CD14-positive monocyte (primary cell): ENCODE data around the gene PNKD. TPM values are rescaled to one million over a fixed set of nuclear protein-coding genes. Genes with fewer than 3 reads are reported as not detected.
A peak's percentile ranks its signal among the peaks of the same experiment; 100 is the strongest.

Experiments used
- DNase-seq, 3 donors: peaks; one replicate each; pipeline ENCODE4 v3.0.0-alpha.2; 2011 to 2022
- H2AFZ ChIP-seq: 2 replicates; pipeline ENCODE4 v1.6.0; 2012; ENCODE audit warnings: mild to moderate bottlenecking, low read depth, low read length, inconsistent platforms; ENCODE audit not compliant: insufficient read depth, poor library complexity, severe bottlenecking
- H3K27ac ChIP-seq, 2 donors: 1 replicate in 1 of 2; 2 replicates in 1 of 2; pipeline ENCODE4 v1.5.1; 2012 to 2013; ENCODE audit warnings: low read length in 2 of 2, control low read depth in 1 of 2, inconsistent platforms in 1 of 2, low read depth in 1 of 2, mild to moderate bottlenecking in 1 of 2
- H3K27me3 ChIP-seq, 2 donors: one replicate each; pipeline versions ENCODE4 v1.6.0 to v1.6.1; 2011 to 2013; ENCODE audit warnings: low read length in 2 of 2; ENCODE audit not compliant: control insufficient read depth in 2 of 2, insufficient read depth in 2 of 2
- H3K36me3 ChIP-seq, 2 donors: replicated peaks in 1 of 2; 1 replicate in 1 of 2; 2 replicates in 1 of 2; pipeline versions ENCODE4 v1.5.1 to v1.6.1; 2012 to 2013; ENCODE audit warnings: low read length in 2 of 2, control low read depth in 1 of 2, inconsistent platforms in 1 of 2, mild to moderate bottlenecking in 1 of 2; ENCODE audit not compliant: insufficient read depth in 2 of 2, control insufficient read depth in 1 of 2
- H3K4me1 ChIP-seq, 2 donors: 1 replicate in 1 of 2; 2 replicates in 1 of 2; pipeline versions ENCODE4 v1.5.1 to v1.6.1; 2012 to 2013; ENCODE audit warnings: low read length in 2 of 2, control low read depth in 1 of 2, inconsistent platforms in 1 of 2, mild to moderate bottlenecking in 1 of 2, moderate library complexity in 1 of 2; ENCODE audit not compliant: insufficient read depth in 2 of 2, control insufficient read depth in 1 of 2
- H3K4me2 ChIP-seq: replicated peaks from 2 replicates; pipeline ENCODE3; 2012; ENCODE audit warnings: low read length, moderate library complexity, mild to moderate bottlenecking; ENCODE audit not compliant: poor library complexity, severe bottlenecking; ENCODE audit errors: extremely low read depth
- H3K4me3 ChIP-seq, 3 experiments: fragments of 200-600 bp in 1 of 3; sonication (generic) in 1 of 3; replicated peaks in 1 of 3; 1 replicate in 2 of 3; 2 replicates in 1 of 3; pipeline ENCODE4 v1.5.1; 2011 to 2013; ENCODE audit warnings: low read length in 3 of 3, mild to moderate bottlenecking in 3 of 3, control low read depth in 2 of 3, low read depth in 2 of 3, inconsistent platforms in 1 of 3, moderate library complexity in 1 of 3
- H3K79me2 ChIP-seq: 2 replicates; pipeline ENCODE4 v1.6.0; 2012; ENCODE audit warnings: mild to moderate bottlenecking, control low read depth, inconsistent platforms, low read length, moderate library complexity; ENCODE audit not compliant: insufficient read depth
- H3K9ac ChIP-seq: 2 replicates; pipeline ENCODE4 v1.6.0; 2017; ENCODE audit warnings: low read length, mild to moderate bottlenecking; ENCODE audit not compliant: insufficient read depth, poor library complexity, severe bottlenecking
- H3K9me3 ChIP-seq, 2 donors: replicated peaks in 1 of 2; 1 replicate in 1 of 2; 2 replicates in 1 of 2; pipeline versions ENCODE4 v1.5.1 to v1.6.1; 2012 to 2013; ENCODE audit warnings: low read length in 2 of 2, control low read depth in 1 of 2; ENCODE audit not compliant: control insufficient read depth in 1 of 2, insufficient read depth in 1 of 2
- H4K20me1 ChIP-seq: 2 replicates; pipeline ENCODE4 v1.6.0; 2012; ENCODE audit warnings: mild to moderate bottlenecking, low read length, control low read depth, moderate library complexity; ENCODE audit not compliant: insufficient read depth
- H3K27ac Mint-ChIP-seq, 7 donors: one replicate each; pipeline ENCODE4 v1.8.0; 2020; ENCODE audit warnings: mild to moderate bottlenecking in 7 of 7, mixed read lengths in 7 of 7, moderate library complexity in 6 of 7, inconsistent platforms in 2 of 7
- H3K27me3 Mint-ChIP-seq, 3 donors: one replicate each; pipeline ENCODE4 v1.8.0; 2021 to 2022; ENCODE audit warnings: low read depth in 3 of 3, mild to moderate bottlenecking in 3 of 3, mixed read lengths in 3 of 3, moderate library complexity in 3 of 3, inconsistent platforms in 1 of 3
- H3K36me3 Mint-ChIP-seq, 2 donors: one replicate each; pipeline ENCODE4 v1.8.0; 2020; ENCODE audit warnings: mixed read lengths in 2 of 2, inconsistent platforms in 1 of 2, mild to moderate bottlenecking in 1 of 2
- H3K4me1 Mint-ChIP-seq: one replicate; pipeline ENCODE4 v1.8.0; 2020; ENCODE audit warnings: mild to moderate bottlenecking, mixed read lengths
- H3K4me3 Mint-ChIP-seq, 2 donors: one replicate each; pipeline ENCODE4 v1.8.0; 2020; ENCODE audit warnings: mild to moderate bottlenecking in 2 of 2, mixed read lengths in 2 of 2, moderate library complexity in 1 of 2
- H3K9me3 Mint-ChIP-seq, 7 donors: one replicate each; pipeline ENCODE4 v1.8.0; 2020 to 2022; ENCODE audit warnings: mixed read lengths in 7 of 7, mild to moderate bottlenecking in 6 of 7, moderate library complexity in 6 of 7, inconsistent platforms in 2 of 7
- CTCF ChIP-seq: fragments of 200-600 bp; IDR thresholded peaks from one replicate; pipeline ENCODE4 v1.8.0; 2022; ENCODE audit warnings: antibody characterized with exemption, mild to moderate bottlenecking
- WGBS: methylation state at CpG from one replicate; pipeline ENCODE4 v1.1.5; 2013; ENCODE audit warnings: missing lambda C conversion rate; ENCODE audit not compliant: insufficient coverage; 5-methylcytosine and 5-hydroxymethylcytosine counted together
- intact Hi-C, 2 donors: fragments of 100-400 bp; cut with micrococcal nuclease; formaldehyde crosslinking; loops; one replicate each; pipeline versions ENCODE4 v1.15.0 to v1.15.1; 2023
- polyA plus RNA-seq, 3 donors: library from polyadenylated mRNA; depleted of rRNA in 1 of 3; unstranded in 2 of 3; stranded (reverse) in 1 of 3; fragments of 300-500 nt in 2 of 3; fragments of >200 nt in 1 of 3; fragmentation: Illumina TruSeq in 2 of 3; gene quantifications; 1 replicate in 2 of 3; 2 replicates in 1 of 3; pipeline ENCODE4 v1.2.3, GENCODE V29; 2012 to 2021

Gene PNKD
- polyA plus RNA-seq, 3 donors = 79.8 to 92.0 (median 88.2) TPM

- peaks cover 21% of the 10 kb centered on the region for H4K20me1 ChIP-seq
- Mint-ChIP-seq H3K4me3 (peak overlapping the region; percentile 92 to 97), H3K27ac (peak overlapping the region; percentile 96 to 99 (median 98)), H3K9me3 (peaks cover 0 to 4% (median 0%) of the 10 kb centered on the region in 7 donors), H3K36me3 (peaks cover 4 to 16% of the 10 kb centered on the region in 2 donors), H3K4me1 (peaks cover 73% of the 10 kb centered on the region), H3K27me3 (peaks cover 0 to 2% (median 0%) of the 10 kb centered on the region in 3 donors)
- H3K36me3 ChIP-seq = no peaks in the 10 kb centered on the region
- TF ChIP-seq CTCF = no peak
- H3K27me3 ChIP-seq = no peaks in the 10 kb centered on the region
- intact Hi-C loops = loop anchor here (2.0 to 5.0 kb wide), 3 partner anchors 91 to 107 kb away; partner anchors contain the start of genes CTDSP1 (in 2 of the 2) and SLC11A1 (in 1 of the 2)
- no peaks in the 10 kb centered on the region for H3K9me3 ChIP-seq
- peak; percentile 49 to 73 (median 64) for DNase-seq
- peak overlapping the region; percentile 95 for H3K9ac ChIP-seq
- H3K4me2 ChIP-seq = peak overlapping the region; percentile 95
- H3K27ac ChIP-seq = peak overlapping the region; percentile 94 to 96
- H3K79me2 ChIP-seq = peaks cover 57% of the 10 kb centered on the region
- peak overlapping the region; percentile 60 for H2AFZ ChIP-seq
- WGBS = 13% methylated on average over 5 of the region's 12 CpGs
- H3K4me3 ChIP-seq = peak overlapping the region; percentile 70 to 90 (median 83)
- H3K4me1 ChIP-seq = peaks cover 73 to 82% of the 10 kb centered on the region in 2 donors
Observed at GRCh38 chr2:218291318-218292047, 21.2 kb downstream of the PNKD start.

DNA sequence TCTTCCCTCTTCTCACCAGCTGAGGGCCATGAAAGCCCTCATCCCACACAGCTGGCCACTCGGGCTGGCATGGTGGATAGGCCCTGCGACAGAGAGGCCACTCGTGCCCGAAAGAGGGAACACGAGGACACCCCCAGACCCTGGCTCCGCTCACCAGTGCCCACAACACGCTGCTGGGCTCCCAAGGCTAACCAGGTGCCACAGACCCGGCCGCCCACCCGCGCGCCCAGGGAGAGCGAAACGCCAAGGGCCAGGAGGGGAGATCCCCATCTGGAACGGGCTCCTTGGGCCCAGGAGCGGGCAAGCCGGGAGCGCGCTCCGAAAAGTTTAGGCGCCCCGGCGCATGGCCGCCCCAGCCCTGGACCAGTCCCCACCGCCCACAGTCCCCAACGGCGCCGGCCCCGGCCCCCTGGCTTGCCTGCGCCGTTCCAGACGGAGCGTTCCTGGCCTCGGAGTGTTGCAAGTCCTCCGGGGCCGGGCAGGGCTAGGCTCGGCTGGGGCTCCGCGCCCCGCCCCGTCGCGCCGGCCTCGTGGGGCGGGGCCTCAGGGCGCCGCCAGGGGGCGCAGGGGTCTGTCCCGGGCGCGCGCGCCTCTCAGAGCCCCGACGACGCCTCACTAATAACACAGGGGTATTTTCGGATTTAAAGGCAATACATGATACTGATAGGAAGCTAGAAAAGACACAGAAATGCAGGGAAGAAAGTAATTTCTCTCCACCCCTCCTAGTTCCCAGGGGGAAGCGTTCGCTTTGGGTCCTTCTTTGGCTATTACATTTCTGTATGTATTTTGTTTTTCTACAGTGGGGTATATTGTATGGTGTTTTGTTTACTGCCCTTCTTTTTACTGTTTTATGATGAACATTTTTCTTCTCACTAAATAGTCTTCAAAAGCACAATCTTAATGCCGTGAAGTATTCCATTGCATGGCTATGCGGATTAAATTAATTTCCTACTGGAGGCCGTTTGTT, 22.0 kb downstream of the PNKD start, which contains the start of gene TMBIM1:
TSS of gene TMBIM1 (minus strand) at position 456 of the 967 bp plus-strand sequence. CDS start 10,362 bp downstream, outside the sequence.
- no peaks in the 10 kb centered on the region for H3K27me3 ChIP-seq
- peaks cover 0 to 3% (median 0%) of the 10 kb centered on the region in 7 donors for H3K9me3 Mint-ChIP-seq
- DNase-seq = peak; percentile 71 to 84 (median 83)
- H3K27me3 Mint-ChIP-seq = peaks cover 0 to 2% (median 0%) of the 10 kb centered on the region in 3 donors
- peak within 1 kb of the TSS; percentile 96 to 99 (median 98) for H3K27ac Mint-ChIP-seq
- peaks cover 50% of the 10 kb centered on the region for H3K79me2 ChIP-seq
- H3K36me3 Mint-ChIP-seq = peaks cover 4 to 16% of the 10 kb centered on the region in 2 donors
- H3K4me3 Mint-ChIP-seq = peak within 1 kb of the TSS; percentile 92 to 97
- H3K4me3 ChIP-seq = peak within 1 kb of the TSS; percentile 70 to 90 (median 83)
- intact Hi-C loops = loop anchor here in 1 of 2 donors (5.0 kb wide), 2 partner anchors 90 to 105 kb away; partner anchors contain the start of genes CTDSP1 and SLC11A1
- peaks cover 65 to 74% of the 10 kb centered on the region in 2 donors for H3K4me1 ChIP-seq
- 2% methylated on average over 48 of the region's 63 CpGs for WGBS
- H3K9ac ChIP-seq = peak within 1 kb of the TSS; percentile 95
- peak; percentile 98 for TF ChIP-seq CTCF
- H4K20me1 ChIP-seq = peaks cover 19% of the 10 kb centered on the region
- peaks cover 64% of the 10 kb centered on the region for H3K4me1 Mint-ChIP-seq
- H3K4me2 ChIP-seq = peak within 1 kb of the TSS; percentile 95
- H3K36me3 ChIP-seq = no peaks in the 10 kb centered on the region
- no peaks in the 10 kb centered on the region for H3K9me3 ChIP-seq
- H3K27ac ChIP-seq = peak within 1 kb of the TSS; percentile 94 to 96
- peak within 1 kb of the TSS; percentile 60 for H2AFZ ChIP-seq
